NCI-H510A (cell line): ENCODE measurements around the gene MRPS22.
"Not testable (repeated sequence)": the region's sequence is repeated elsewhere in the genome, so short reads cannot be mapped to it uniquely, and the experiment has no call there.

ENCODE experiments used
- DNase-seq: peaks from one replicate; lab custom pipeline; 2025; lab: John Stamatoyannopoulos, UW

Gene MRPS22

DNA sequence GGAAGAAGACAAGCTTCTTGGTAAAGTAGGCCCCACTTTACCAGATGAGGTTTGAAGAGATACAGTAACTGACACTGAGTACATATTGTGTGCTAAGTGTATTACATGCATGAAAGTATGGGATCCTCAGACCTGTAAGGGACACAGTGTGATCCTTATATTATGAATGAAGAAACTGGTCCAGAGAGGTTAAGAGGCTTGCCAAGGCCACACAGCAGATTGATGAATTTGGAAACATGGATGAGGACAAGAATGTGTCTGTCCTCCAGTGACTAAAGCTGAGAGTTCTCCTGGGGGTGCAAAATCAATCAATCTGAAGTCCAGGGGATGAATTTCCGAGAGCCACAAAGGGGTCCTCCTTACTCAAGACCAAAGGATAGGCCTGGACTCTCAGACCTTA, 31.4 kb upstream of the MRPS22 start:
- DNase-seq = no peak

DNA sequence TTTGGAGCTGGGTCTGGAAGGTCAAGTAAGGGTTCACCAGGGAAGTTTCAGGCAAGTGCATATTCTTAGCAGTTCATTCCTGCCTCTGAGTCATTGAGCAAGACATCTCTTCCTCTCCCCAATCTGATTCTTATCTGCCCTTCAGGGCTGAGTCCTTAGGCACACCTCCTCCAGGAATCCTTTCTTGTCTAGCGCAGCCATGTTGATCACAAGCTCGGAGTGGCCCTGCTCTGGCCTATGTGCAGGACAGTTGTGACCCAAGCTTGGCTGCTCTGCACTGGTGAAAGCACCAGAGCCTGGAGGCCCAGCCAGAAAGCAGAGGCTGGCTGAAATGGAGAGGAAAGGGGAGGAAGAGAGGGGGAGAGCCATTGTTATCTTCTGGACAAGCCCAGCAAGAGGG, 30.9 kb upstream of the MRPS22 start:
- DNase-seq = no peak

DNA sequence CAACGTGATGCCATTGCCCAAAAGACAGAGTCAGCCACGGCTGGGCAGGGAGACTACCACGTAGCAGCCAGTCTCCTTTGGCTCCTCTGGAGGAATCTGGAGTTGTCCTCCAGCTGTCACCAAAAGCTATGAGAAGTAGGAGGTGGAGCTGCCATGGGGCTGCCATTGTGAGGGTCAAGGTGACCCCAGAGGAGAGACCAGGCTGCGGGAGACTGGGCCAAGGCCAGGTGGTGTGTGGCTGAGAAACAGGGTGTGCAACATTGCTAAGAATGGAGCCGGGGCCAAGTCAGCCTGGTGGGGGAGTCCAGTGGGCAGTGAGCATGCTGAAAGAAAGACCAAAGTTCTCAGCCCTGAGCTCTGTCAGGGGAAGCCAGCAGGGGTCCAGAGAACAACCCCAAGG, 29.9 kb upstream of the MRPS22 start:
- DNase-seq = no peak

DNA sequence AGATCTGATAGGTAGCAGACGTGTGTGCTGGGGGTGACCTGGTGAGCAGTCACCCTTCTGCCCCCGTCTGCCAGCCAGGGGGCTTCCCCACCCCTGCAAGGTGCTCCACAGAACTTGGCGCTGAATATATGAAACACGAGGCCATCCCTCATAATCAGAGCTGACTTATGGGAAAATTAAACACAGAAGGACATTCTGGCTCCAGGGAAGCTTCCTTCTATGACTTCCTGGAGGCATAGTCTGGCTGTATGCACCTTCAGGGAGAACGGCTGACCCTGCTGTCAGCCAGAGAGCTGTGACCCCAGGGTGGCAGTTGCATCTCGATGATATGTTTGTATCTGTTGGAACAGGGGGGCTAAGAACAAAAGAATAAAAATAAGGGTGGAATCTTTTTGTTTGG, 26.6 kb upstream of the MRPS22 start:
- DNase-seq = no peak

DNA sequence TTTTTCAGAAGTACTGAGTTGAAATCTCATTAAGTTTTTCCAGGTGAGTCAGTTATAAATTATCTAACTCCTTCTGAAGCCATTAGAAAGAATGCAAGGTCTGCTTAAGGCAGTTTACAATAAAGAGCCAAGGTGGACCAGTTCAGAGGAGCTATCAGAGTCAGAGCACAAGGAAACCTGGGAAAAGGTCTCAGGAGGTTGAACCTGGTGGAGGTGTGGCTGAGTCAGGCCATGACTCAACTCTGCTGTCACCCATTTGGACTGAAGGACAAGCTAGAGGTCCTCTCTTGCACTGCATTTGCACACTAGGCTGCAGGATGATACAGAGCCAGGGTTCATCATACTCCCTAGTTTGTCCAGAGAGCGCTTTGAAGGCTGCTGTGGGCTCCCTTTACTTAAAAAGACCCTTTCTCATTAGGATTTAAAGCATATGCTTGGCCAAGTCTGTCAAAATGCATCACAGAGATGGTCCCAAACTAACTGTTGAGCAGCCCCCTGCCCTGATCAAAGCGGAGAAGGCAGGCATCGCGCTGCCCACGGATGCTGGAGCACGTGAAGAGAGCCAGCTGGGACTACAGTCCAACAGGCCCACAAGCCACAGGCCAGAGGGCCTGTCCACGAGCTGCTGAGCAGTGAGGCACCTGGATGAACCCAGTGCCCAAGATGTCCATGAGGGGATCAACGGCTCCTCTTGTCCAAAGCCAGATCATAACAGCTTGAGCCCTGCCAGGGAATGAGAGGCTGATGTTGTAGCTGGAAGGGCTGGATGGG, 26.0 kb upstream of the MRPS22 start:
- no peak for DNase-seq

DNA sequence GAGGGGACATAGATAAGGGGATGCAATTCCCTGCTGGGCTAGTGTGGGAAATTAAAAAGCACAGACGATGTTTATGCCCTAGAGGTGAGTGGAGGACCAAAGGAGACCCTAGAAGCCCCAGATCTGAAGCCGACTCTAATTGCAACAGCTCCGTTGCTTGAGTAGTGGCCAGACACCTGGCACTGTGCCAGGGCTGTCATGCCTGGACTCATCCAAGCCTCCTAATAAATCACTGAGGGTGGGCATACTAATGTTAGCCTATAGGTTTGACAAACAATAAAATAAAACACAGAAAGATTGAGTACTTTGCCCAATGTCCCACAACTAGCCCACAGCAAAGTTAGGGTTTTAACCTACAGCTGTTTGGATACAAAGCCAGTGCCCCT, 25.4 kb upstream of the MRPS22 start:
- DNase-seq = no peak

DNA sequence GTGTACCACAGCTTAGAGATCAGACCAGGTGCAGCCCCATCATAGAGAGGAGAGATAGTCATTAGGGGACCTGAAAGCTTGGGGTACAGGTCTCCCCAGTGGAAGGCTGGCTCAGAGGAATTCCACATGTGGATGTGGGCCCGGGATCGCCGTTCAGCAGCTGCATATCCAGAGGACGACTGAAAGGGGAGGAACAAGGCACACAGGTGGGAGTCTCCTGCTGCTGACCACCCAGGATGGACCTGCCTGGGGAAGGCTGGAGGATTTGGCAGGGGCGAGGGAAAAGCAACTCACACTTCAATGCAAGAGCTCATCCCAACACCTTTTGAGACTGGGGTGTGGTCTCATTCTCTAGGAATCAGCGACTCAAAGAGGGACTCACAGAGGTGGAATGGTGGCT, 25.0 kb upstream of the MRPS22 start:
- DNase-seq = no peak

DNA sequence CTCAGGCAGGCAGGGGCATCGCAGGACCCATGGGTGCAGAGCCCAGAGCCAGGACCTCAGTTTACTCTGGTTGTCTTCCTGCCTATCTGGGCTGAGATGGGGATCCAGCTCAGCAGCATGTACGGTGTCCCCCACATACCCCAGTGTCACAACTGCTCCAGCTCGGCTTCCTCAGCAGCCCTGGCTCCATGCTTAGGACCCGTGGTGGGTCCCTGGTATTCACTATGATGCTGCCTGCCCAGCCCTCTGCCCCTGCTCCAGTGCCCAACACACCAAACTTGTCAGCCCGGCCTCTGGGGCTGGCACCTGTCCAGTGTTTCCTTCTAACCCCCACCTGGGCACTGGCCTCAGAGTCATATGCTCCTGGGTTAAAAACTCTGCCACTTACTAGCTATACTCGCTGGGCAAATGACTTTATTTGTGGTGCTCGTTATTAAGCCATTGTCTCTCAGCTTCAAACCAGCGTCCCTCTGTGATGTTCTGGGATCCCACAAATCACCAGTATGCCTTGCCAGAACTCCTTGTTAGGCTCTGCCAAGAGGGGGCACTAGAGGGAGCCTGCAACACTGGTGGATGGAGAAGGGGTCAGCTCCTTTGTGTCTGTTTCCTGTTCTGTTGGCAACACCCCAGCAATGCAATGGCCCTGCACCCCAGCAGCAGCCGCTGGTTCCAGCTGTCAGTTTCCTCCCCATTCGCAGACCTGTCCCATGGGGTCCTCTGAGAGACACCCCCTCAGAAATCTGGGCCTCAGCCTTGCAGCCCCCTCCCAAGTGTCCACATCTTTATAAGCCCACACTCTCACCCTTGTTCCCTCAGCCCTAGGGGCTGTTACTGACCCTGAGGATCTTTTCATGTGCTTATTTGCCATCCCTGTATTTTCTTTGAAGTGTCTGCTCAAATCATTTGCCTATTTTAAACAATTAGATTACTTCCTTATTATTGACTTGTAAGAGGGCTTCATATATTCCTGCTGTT, 24.1 kb upstream of the MRPS22 start:
- DNase-seq = no peak

DNA sequence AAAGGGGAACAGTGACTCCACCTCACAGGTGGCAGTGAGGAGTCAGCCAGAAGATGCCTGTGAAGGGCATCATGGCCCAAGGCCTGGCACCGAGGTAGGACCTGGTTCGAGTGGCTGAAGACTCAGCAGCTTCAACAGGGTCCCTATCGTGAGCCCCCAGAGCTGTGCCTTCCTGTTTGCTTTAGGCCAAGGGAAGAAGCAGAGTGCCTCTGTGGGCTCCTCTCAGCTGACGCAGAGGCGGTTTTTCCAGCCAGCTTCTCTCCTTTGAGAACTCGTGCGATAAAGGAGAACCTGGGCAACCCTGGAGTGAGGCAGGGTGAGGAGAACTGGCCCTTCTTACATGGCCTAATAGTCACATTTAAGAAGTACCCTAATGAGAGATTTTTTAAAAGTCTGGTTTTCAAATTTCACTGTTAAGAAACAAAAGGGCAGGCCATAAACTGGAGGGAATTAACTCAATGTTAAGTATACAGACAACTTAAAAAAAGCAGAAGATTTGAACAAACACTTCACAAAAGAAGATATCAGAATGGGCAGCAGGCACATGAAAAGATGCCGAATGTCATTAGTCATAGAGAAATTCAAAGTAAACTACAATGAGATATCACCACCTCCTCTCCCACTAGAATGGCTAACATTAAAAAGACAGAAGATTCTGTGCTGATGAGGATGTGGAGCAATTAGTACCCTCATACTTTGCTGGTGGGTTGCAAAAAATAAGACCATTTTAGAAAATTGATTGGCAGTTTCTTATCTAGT, 23.1 kb upstream of the MRPS22 start:
- DNase-seq = no peak

DNA sequence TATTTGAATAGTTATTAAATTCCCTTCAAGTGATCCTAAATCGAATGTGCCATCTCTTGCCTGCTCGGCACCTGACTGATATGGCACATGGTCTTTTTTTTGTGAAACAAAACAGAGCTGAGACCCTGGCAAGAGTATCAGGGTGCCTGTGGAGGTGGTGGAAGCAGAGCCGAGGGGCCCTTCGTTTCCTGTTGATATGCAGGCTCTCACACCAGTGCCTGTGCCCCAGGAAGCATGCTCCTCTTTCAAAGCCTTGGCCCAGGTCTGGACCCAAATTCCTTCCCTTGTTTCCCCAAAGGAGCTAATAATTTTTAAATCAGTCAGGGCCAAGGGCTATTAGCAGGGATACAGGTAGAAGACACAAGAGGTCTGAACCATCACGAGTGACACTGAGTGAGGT, 21.5 kb upstream of the MRPS22 start:
- no peak for DNase-seq

DNA sequence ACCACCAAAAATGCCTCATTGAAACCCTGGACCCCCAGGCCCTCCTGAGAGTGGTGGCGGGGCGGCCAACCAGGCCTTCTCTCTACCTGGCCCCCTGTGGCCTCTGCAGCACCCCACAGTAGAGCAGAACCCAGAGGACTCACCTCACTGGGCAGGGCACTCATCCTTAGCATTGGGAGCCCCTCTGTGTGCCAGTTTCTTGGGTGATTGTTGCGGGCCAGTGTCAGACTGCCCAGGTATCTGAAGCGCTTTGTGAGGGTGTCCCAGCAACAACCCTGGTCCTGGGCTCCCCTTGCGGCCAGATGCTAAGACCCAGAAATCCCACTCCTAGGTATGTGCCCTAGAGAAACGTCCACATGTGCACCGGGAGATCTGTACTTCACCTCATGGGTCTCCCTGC, 20.7 kb upstream of the MRPS22 start:
- DNase-seq = no peak

DNA sequence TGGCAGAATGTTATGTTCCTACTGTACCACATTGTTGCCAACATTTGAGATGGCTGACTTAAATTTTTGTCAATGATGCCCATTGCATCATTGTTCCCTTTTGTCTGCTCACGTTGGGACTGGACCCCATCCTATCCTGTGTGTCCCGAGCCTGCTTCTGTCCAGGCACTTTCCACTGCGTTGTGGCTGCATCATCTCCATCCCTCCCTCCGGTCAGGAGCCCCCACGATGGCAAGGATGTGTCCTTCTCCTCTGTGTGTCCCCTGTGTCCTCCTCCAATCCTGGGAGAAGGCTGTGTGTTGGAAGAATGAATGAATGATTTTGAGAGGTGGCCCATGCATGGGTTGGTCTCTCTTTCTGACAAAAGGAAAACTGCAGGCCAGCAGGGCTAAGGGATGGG, 19.4 kb upstream of the MRPS22 start:
- DNase-seq = no peak

DNA sequence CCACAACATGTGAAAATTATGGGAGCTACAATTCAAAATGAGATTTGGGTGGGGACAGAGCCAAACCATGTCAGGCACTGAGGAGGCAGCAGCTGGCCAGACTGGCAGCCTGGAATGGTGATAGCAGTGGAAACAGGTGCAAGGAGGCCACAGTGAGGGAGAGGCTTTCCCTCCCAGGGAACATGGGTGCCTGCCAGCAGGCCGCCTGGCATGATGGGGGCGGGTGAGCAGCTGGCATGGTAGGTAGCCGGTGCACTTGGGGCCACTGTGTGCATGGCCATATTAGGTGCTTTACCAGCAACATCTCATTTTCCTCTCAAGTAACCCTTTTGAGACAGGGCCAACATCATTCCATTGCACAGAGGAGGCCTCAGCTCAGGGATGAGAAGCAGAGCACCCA, 18.3 kb upstream of the MRPS22 start:
- DNase-seq = no peak

DNA sequence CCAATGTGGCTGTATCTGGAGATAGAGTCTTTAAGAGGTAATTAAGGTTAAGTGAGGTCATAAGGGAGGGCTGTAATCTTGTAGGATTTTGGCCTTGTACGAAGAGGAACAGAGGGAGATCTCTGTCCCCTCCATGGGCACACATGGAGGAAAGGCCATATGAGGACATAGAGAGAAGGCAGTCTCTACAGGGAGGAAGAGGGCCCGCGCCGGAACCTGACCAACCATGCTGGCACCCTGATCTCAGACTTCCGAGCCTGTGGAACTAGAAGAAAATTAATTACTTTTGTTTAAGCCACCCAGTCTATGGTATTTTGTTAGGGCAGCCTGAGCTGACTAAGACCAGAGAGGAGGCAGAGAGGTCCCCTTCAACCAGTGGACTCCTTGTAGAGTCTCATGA, 17.7 kb upstream of the MRPS22 start:
- no peak for DNase-seq

DNA sequence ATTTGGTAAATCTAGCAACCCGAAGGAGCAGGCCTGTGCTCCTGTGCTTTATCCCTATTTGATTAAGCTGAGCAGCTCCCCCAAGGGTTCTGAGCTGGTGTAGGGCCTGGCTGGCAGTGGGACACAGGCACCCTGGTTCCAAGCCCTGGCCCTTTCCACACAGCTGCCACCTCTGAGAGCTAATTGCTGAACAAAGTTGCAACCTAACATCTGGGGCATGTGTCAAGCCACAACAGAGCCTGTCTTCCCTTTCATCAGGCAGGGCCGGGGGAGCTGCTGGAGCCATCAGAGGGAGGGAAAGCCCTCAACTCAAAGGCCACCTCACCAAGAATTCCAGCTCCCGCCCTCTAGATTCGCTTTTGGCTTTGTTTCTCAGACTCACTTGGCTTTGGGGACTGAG, 17.1 kb upstream of the MRPS22 start:
- DNase-seq = no peak

DNA sequence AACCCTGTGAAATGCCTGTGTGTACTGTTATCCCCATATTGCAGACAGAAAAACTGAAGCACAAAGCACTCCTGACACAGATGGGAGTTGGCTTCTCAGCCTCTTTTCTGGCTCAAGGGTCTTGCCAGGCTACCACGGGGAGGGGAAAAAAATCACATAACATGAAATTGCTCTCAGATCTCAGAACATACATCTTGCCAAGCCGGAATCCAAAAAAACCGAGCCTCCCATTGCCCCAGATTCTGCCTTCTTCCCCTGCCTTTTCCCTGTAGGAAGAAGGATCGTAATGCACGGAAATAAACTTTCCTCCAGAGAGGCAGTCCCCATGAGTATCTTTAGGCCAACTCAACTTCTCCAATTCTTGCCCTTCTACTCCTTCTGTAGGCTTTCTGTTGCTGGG, 16.6 kb upstream of the MRPS22 start:
- DNase-seq = no peak

DNA sequence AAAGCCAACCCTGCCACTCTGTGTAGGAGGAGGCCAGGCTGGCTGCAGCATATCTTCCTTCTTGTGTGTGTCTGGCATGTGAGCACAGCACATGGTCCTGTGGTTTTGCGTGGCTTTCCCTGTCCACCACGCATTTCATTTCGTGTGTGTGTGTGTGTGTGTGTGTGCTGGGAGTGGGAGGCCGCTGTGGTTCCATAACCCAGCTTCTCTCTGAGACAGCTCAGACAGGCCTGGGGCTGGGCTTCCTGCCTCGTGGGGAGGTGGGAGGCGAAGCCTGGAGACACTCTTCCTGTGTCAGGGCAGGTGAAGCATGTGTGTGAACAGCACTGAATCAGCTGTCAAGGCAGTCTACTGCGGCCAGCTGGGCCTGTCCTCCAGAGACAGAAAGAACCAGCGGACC, 16.0 kb upstream of the MRPS22 start:
- DNase-seq = no peak

DNA sequence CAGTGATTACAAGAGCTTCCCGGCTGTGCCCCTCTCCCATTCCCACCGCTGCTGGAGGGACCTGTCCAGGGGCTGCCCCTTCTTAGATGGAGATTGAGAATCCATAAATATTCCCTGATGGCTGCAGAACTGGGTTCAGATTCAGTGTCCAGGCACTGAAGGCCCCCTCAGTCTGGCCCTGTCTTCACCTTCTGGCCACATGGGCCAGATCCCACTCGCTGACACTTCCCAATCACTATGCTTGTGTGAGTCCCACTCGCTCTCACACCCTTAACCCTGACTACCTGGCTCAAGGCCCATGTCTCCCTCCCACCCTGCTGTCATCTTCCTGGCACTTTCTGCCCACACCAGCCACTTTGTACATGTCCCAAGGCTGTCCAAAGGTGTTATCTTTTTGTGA, 15.5 kb upstream of the MRPS22 start:
- no peak for DNase-seq

DNA sequence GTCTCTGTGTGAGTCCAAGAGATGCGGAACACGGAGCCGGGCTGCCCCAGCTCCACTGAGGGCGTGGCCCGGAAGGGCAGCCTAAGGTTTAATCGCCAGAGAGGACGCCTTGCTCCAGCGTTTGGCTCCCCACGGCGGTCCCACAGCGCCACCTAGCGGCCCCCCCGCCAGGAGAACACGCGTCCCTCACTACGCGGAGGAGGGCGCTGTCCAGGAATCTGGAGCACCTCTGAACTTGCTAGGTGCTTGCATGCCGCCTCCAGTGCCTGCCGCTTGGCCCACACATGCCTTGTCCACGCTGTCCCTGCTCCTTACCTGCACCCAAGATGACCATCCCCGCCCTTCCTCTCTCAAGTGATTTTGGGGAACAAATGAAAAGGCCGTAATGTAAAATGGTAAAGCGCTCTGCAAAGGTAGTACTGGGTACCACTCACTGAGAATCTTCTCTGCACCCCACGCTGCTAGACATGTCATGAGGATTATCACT, 14.4 kb upstream of the MRPS22 start:
- peak; percentile 45 for DNase-seq

DNA sequence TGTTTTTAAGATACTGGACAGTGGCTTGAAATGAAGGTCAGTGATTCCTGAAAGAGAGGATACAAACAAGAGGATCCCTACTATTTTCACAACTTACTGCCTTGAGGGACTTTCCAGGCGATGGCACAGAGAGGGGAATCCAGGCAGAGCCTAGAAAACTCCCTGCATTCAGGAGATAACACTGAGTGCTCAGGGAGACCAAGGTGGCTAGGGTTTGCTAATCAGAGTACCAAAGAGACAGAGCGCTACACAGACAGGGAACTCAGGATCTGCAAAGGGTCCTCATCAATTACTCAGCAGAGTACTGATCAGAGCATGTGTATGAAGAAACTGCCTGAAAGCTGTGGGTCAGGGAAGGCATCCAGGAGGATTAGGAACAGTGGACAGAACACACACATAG, 11.7 kb upstream of the MRPS22 start:
- no peak for DNase-seq

DNA sequence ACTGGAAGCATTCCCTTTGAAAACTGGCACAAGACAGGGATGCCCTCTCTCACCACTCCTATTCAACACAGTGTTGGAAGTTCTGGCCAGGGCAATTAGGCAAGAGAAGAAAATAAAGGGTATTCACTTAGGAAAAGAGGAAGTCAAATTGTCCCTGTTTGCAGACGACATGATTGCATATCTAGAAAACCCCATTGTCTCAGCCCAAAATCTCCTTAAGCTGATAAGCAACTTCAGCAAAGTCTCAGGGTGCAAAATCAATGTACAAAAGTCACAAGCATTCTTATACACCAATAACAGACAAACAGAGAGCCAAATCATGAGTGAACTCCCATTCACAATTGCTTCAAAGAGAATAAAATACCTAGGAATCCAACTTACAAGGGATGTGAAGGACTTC, 9.1 kb upstream of the MRPS22 start:
- not testable (repeated sequence) for DNase-seq

DNA sequence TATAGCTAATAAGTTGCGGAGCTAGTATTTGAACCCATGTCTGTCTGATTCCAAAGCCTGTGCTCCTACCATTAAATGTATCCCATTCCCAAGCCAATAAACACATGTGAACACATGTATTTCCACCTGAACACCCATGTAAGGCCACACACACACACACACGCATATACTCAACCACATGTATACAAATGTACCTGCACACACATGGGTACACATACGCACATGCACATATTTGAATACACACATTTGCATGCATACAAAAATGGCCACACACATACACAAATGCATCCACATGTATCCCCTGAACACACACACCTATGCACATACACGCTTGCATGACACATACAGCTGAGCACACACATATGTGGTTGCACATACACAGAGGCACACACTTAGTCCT, 5.4 kb upstream of the MRPS22 start:
- DNase-seq = no peak
